Astrocyte of the cerebellum (primary cell): ENCODE measurements around the gene A4GALT.
"Not testable (repeated sequence)": the region's sequence is repeated elsewhere in the genome, so short reads cannot be mapped to it uniquely, and the experiment has no call there.

Experiments
- DNase-seq: peaks from one replicate; pipeline ENCODE4 v3.0.0-alpha.2; 2011; ENCODE audit warnings: low read depth
- H3K4me3 ChIP-seq: 2 replicates; pipeline ENCODE4 v1.5.1; 2011; ENCODE audit warnings: mild to moderate bottlenecking, low read depth, low read length, moderate library complexity
- in situ Hi-C: cut with HindIII; loops from 2 replicates; pipeline ENCODE4 v1.10.0; 2017; ENCODE audit warnings: low sequenced_read_pairs
- TF ChIP-seq, protein P1 (sequence below): IDR thresholded peaks from 2 replicates; pipeline ENCODE4 v1.5.1; 2012; ENCODE audit warnings: low read length, low read depth, moderate library complexity, mild to moderate bottlenecking; ENCODE audit errors: missing control alignments

A4GALT gene

DNA sequence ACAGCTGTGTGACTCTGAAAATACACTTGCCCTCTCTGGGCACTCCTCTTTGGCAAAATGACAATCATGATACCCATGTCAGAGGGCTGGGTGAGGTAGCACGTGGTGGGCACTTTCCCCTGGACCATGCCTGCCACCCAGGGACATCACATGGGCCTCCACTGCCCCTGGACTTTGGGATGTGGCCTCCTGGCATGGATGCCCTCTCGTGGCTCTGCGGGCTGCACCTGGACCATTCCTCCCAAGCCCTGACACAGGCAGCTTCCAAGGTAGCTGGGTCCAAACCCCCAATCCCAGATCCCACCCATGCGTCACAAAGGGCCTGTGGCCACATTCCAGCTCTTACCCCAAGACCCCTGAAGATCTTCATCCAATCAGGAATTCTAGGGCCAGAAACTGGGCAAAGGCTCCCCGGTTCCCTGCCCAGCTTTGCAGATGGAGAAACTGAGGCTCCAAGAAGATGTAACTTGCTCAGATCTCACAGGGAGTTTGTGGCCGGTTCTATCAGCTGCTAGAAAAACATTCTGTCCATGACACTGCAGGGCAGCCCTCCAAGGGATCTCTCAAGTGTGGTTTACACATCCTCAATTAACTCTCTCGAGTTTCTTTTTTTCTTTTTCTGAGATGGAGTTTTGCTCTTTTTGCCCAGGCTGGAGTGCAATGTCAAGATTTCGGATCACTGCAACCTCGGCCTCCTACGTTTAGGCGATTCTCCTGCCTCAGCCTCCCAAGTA lies 36.0 kb downstream of the A4GALT start:
- in situ Hi-C loops, result no loop called here
- DNase-seq, result no peak
- H3K4me3 ChIP-seq, result no peak overlapping the region
- TF ChIP-seq, protein P1, sequence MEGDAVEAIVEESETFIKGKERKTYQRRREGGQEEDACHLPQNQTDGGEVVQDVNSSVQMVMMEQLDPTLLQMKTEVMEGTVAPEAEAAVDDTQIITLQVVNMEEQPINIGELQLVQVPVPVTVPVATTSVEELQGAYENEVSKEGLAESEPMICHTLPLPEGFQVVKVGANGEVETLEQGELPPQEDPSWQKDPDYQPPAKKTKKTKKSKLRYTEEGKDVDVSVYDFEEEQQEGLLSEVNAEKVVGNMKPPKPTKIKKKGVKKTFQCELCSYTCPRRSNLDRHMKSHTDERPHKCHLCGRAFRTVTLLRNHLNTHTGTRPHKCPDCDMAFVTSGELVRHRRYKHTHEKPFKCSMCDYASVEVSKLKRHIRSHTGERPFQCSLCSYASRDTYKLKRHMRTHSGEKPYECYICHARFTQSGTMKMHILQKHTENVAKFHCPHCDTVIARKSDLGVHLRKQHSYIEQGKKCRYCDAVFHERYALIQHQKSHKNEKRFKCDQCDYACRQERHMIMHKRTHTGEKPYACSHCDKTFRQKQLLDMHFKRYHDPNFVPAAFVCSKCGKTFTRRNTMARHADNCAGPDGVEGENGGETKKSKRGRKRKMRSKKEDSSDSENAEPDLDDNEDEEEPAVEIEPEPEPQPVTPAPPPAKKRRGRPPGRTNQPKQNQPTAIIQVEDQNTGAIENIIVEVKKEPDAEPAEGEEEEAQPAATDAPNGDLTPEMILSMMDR, result no peak

DNA sequence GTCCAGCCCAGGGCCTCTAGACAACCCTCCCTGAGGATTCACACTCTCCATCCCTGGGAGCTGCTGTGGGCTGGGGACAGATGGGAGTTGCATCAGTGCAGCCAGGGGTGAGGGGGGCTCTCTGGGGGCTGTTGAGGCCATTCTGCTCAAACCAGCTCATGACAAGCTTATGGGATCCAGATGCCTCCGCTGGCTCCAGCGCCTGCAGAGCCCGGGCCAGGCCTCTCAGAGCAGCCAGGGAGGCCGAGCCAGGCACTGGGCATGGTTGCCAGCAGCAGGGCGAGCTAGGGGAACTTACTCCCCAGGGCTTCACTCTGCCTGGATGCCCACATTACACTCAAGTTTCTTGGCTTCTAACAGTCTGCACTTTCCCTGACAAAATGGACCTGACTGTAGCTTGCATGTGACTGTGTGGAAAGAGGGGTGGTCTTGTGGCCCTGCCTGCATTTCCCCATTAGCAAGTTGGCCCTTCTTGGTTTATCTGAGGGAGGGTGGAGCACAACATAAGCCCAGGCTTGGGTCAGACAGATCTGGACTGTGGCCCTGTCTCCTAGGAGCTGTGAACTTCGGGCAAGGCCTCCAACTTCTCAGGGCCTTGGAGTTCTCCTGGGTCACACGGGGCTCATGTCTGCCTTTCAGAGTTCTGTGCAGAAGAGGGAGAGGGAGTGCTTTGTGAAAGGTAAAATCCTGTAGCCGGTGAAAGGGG lies 36.9 kb downstream of the A4GALT start:
- no peak for DNase-seq
- no peak overlapping the region for H3K4me3 ChIP-seq
- TF ChIP-seq, protein P1, result no peak
- in situ Hi-C loops, result no loop called here

DNA sequence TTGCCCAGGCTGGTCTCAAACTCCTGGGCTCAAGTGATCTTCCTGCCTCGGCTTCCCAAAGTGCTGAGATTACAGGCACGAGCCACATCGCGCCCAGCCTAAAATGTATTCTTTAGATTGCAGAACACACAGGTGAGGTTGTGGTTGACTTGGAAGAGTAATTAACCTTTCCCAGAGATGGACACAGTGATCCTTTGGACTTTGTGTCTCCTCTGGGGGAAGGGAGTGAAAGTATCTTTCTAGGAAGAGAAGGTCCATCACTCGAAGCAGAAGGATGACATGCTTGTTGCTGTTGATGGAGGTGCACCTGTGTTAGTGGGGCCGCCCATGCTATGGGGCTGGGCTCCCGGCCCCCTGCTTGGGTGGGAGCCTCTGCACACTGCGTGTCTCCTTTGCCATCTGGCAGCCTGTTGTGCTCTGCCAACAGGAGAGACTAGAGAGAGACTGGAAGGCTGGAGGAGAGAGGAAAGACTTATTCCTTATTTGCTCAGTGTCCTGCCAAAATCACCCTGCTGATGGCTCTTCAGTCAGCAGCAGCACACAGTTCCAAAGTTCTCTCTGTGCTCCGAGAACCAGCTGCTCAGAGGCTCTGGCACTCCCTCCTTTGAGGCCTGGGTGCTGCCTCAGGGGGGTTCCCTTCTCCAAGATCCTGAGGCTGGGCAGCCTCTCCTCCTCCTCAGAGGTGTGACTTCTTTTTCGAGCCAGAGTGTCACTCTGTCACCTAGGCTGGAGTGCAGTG lies 38.4 kb downstream of the A4GALT start:
- in situ Hi-C loops, result no loop called here
- TF ChIP-seq, protein P1, result no peak
- DNase-seq, result no peak
- H3K4me3 ChIP-seq, result no peak overlapping the region

DNA sequence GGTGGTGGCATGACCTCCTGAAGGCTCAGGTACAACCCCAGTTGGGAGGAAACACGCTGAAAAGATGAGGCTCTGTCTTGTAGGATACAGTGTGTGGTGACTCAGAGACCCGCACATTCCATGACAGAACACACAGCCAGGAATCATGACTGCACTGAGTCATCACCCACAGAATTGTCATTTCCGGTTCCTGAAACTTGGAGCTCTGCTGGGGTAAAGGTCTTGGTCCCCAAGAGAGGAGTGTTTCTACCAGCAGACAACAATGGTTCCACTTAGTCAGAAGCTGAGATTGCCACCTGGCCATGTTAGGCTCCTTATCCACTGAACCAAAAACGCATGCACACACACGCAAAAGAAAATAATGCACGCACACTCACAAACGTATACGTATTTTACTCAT lies 40.0 kb downstream of the A4GALT start:
- TF ChIP-seq, protein P1, result no peak
- peak; percentile 66 for DNase-seq
- no peak overlapping the region for H3K4me3 ChIP-seq
- in situ Hi-C loops, result no loop called here

DNA sequence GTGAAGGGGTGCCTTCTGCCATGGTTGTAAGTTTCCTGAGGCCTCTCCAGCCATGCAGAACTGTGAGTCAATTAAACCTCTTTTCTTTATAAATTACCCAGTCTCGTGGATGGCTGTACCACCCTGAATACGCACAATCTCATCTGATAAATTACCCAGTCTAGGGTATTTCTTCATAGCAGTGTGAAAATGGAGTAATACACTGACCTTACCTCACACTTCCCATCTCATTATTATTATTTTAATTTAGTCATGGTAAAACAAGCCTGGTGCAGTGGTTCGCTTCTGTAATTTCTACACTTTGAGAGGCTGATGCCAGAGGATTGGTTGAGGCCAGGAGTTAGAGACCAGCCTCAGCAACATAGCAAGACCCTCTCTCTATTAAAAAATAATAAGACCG lies 41.0 kb downstream of the A4GALT start:
- TF ChIP-seq, protein P1, result no peak
- no peak overlapping the region for H3K4me3 ChIP-seq
- no peak for DNase-seq
- in situ Hi-C loops, result no loop called here

DNA sequence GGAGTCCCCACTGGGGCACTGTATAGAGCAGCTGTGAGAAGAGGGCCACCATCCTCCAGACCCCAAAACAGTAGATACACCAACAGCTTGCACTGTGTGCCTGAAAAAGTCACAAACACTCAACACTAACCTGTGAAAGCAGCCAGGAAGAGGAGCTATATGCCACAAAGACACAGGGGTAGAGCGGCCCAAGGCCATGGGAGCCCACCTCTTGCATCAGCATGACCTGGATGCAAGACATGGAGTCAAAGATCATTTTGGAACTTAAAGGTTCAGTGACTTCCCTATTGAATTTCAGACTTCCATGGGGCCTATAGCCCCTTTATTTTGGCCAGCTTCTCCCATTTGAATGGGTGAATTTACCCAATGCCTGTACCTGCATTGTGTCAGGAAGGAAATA lies 41.8 kb downstream of the A4GALT start:
- in situ Hi-C loops, result no loop called here
- no peak overlapping the region for H3K4me3 ChIP-seq

DNA sequence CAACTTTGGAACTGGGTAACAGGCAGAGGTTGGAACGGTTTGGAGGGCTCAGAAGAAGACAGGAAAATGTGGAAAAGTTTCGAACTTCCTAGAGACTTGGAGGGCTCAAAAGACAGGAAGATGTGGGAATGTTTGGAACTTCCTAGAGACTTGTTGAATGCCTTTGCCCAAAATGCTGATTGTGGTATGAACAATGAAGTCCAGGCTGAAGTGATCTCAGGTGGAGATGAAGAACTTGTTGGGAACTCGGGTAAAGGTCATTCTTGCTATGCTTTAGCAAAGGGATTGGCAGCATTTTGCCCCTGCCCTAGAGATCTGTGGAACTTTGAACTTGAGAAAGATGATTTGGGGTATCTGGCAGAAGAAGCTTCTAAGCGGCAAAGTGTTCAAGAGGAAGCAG lies 42.7 kb downstream of the A4GALT start:
- H3K4me3 ChIP-seq, in situ Hi-C loops, DNase-seq: not testable (repeated sequence)

More for the DNA sequence above, 41.8 kb downstream of the A4GALT start:
- TF ChIP-seq, protein P1, result no peak
- DNase-seq, result no peak
